Esophagus (tissue), 2 donors: ENCODE measurements around the gene KRT12. TPM values are rescaled to one million over a fixed set of nuclear protein-coding genes. Genes with fewer than 3 reads are reported as not detected.

Source experiments
- H3K27ac ChIP-seq, 2 donors: one replicate each; pipeline ENCODE4 v1.5.1; 2013; ENCODE audit warnings: low read depth in 2 of 2, mild to moderate bottlenecking in 2 of 2, inconsistent platforms in 1 of 2, low read length in 1 of 2, moderate library complexity in 1 of 2
- H3K27me3 ChIP-seq, 2 donors: one replicate each; pipeline ENCODE4 v1.6.1; 2013; ENCODE audit warnings: low read length in 2 of 2, control low read depth in 1 of 2, mild to moderate bottlenecking in 1 of 2; ENCODE audit not compliant: insufficient read depth in 2 of 2, control insufficient read depth in 1 of 2
- H3K36me3 ChIP-seq, 2 donors: one replicate each; pipeline ENCODE4 v1.6.1; 2013; ENCODE audit warnings: low read length in 1 of 2; ENCODE audit not compliant: control insufficient read depth in 2 of 2, insufficient read depth in 2 of 2
- H3K4me1 ChIP-seq, 2 donors: one replicate each; pipeline ENCODE4 v1.6.1; 2013; ENCODE audit warnings: low read length in 1 of 2; ENCODE audit not compliant: control insufficient read depth in 2 of 2, insufficient read depth in 2 of 2
- H3K4me3 ChIP-seq, 2 donors: one replicate each; pipeline ENCODE4 v1.5.1; 2013; ENCODE audit warnings: low read length in 2 of 2, mild to moderate bottlenecking in 2 of 2, low read depth in 1 of 2, moderate library complexity in 1 of 2
- H3K9me3 ChIP-seq, 2 donors: one replicate each; pipeline ENCODE4 v1.6.1; 2013; ENCODE audit warnings: mild to moderate bottlenecking in 2 of 2, low read depth in 1 of 2, low read length in 1 of 2, moderate library complexity in 1 of 2; ENCODE audit not compliant: control insufficient read depth in 2 of 2, insufficient read depth in 1 of 2
- WGBS, 2 donors: extraction: QIAGEN DNeasy Blood & Tissue Kit; methylation state at CpG; one replicate each; pipeline ENCODE4 v1.1.7; 2013; 5-methylcytosine and 5-hydroxymethylcytosine counted together
- polyA plus RNA-seq, 2 donors: library from polyadenylated mRNA; stranded (reverse); fragments of 200-250 nt; gene quantifications; one replicate each; pipeline ENCODE4 v1.2.3, GENCODE V29; 2013
- donor health status: healthy with polysubstance abuse.
- donor health status: Bipolar disorder and iron deficiency.

Gene KRT12
- polyA plus RNA-seq, 2 donors: not detected

DNA sequence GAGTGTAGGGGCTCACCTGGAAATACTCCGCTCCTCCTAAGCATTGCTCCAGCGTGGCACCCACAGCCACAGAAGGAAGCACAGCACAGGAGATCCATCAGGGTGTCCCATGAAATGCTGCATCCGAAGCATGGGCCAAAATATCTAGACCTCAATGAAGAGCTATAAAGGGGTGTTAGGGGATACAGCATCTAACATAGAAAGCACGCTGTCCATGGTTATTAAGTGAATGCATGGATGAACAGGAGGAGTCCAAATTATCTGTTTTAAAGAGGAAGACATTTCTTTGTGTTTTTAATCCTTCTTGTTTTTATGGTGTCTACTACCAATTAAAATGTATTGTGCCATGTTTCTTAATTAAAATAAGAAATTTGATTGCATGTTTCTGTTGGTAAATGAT, 39.6 kb upstream of the KRT12 start:
- Histone ChIP-seq H3K27ac (no peak overlapping the region), H3K4me1 (peaks cover 0 to 7% of the 10 kb centered on the region in 2 donors), H3K9me3 (no peaks in the 10 kb centered on the region), H3K36me3 (no peaks in the 10 kb centered on the region), H3K27me3 (no peaks in the 10 kb centered on the region), H3K4me3 (no peak overlapping the region)
- WGBS, 2 donors: 87 to 91% methylated on average over 4 of the region's 4 CpGs

DNA sequence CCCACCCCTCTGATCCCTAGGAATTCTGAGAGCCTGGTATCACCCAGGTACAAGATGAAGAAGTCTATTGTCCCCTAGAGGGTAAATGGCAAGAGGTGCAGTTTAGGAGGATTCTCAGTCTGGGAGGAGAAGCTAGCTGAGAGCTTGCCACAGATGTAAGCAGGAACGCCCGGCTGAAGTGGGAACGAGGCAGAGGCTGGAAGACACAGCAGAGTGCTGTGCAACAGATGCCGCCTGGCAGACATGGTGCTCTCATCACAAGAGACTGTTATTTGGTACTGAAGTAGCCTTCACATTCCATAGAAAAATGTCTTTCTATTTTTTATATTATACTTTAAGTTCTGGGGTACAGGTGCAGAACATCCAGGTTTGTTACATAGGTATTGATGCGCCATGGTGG, 38.3 kb upstream of the KRT12 start:
- H3K4me3 ChIP-seq: no peak overlapping the region
- peaks cover 0 to 7% of the 10 kb centered on the region in 2 donors for H3K4me1 ChIP-seq
- H3K27me3 ChIP-seq: no peaks in the 10 kb centered on the region
- WGBS, 2 donors: 92% methylated on average over 5 of the region's 5 CpGs
- H3K36me3 ChIP-seq: no peaks in the 10 kb centered on the region
- H3K9me3 ChIP-seq: no peaks in the 10 kb centered on the region
- peak overlapping the region in 1 of 2 donors; percentile 9 for H3K27ac ChIP-seq

DNA sequence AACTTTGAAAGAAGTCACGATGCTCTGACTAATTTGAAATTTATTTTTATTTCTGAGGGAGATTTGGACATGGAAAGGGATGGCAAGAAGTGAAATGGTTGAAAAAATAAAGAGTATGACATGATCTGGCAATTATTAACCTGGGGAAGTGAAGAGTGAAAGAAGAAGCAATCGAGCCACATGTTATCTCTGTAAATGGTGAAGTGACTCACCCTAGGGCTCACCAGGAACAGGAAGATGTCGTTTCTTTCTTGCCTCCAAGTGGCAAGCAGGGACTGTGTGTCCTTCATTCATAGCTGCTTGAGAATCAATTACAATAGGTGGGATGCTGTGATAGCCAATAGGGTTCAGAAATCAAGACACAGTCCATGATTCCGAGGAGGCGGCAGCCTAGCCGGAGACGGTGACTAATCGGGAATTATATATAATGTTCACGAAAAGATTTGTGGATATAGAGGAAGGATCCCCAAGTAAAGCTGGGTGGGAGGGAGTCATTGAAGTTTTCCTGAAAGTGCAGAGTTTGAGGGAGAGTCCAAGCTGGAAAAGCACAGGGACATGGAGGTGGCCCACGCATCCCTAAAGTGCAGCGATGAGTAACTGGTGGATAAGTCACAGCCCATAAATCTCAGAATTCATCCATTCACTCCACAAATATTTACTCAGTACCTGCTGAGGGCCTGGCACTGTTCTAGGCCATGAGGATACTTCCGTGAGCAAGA, 36.3 kb upstream of the KRT12 start:
- Histone ChIP-seq H3K9me3 (no peaks in the 10 kb centered on the region), H3K4me3 (no peak overlapping the region), H3K27ac (peak overlapping the region; percentile 39 to 77), H3K27me3 (no peaks in the 10 kb centered on the region), H3K4me1 (peaks cover 0 to 5% of the 10 kb centered on the region in 2 donors), H3K36me3 (no peaks in the 10 kb centered on the region)
- whole genome bisulfite sequencing, 2 donors: 57 to 63% methylated on average over 12 of the region's 12 CpGs

DNA sequence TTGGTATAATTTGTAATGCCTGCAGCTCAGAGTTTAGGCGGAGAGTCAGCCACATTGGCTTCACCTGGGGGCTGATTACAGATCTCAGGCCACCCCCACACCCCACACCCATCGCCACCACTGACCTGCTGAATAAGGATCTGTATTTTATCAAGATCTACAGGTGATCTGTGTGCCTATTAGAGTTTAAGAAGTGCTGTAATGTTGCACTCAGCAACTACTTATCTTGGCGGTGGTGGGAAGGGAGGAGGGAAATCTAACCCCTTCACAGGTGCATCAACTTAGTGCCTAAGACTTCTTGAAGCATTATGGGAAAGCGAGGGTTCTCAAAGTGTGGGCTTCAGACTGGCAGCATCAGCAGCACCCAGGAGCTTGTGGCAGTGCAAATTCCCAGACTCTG, 35.5 kb upstream of the KRT12 start:
- 75 to 92% methylated on average over 4 of the region's 4 CpGs for WGBS, 2 donors
- H3K27ac ChIP-seq: peak overlapping the region; percentile 61 to 74

DNA sequence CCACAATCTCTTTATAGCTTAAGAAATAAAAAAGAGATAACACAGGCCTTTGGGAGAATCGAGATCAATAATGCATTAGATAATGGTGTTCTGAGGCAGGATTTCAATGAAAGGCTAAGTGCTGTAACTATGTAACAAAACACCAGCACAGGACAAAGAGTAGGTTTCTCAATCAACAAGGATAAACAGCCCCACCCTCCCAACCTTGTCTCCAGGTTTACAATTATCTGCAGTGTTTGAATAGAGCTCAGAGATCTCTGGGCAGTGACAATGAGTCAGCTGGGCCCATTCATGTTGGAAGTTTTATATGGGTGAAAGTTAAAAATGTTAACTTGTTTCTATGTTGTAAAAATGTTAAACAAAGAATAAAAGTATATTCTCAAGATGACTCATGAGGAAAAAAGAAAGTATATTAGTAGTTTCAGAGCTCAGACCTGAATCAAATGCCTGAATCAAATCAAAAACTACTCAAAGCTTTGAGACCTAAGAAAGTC, 35.0 kb upstream of the KRT12 start:
- Histone ChIP-seq H3K4me1 (peaks cover 0 to 5% of the 10 kb centered on the region in 2 donors), H3K27me3 (no peaks in the 10 kb centered on the region), H3K9me3 (no peaks in the 10 kb centered on the region), H3K4me3 (no peak overlapping the region), H3K36me3 (no peaks in the 10 kb centered on the region), H3K27ac (peak overlapping the region; percentile 61 to 74)
- WGBS, 2 donors: 62 to 65% methylated on average over 1 of the region's 1 CpG

More for the DNA sequence above, 35.5 kb upstream of the KRT12 start:
- no peaks in the 10 kb centered on the region for H3K9me3 ChIP-seq
- no peaks in the 10 kb centered on the region for H3K36me3 ChIP-seq
- H3K4me1 ChIP-seq: peaks cover 0 to 5% of the 10 kb centered on the region in 2 donors
- no peaks in the 10 kb centered on the region for H3K27me3 ChIP-seq
- H3K4me3 ChIP-seq: no peak overlapping the region

DNA sequence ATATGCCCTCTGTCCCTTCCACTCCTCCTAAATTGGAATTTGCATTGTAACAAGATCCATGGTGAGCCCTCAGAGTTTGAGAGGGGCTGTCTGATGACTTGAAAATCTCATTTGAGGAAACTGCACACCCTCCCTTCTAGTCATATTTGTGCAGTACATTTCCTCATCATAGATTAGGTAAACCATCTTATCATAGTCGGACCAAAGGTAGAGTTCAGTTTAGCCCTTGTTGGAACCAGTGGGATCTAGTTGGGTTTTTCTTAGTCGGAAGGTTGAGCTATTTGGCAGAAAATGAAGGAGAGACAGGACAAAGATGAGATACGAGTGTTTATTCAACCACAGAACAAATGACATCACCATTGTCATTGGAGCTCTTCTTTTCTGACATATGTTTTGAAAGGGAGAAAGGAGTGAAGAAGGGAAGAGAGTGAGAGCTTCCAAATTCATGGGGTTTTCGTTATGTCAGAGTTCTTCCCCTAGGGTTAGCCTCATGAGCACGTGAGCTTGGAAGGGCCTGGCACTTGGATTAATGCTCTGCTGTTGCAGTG, 33.9 kb upstream of the KRT12 start:
- Histone ChIP-seq H3K27ac (no peak overlapping the region), H3K27me3 (no peaks in the 10 kb centered on the region), H3K9me3 (no peaks in the 10 kb centered on the region), H3K4me1 (peaks cover 0 to 5% of the 10 kb centered on the region in 2 donors), H3K36me3 (no peaks in the 10 kb centered on the region), H3K4me3 (no peak overlapping the region)
- WGBS, 2 donors: 76% methylated on average over 5 of the region's 5 CpGs

DNA sequence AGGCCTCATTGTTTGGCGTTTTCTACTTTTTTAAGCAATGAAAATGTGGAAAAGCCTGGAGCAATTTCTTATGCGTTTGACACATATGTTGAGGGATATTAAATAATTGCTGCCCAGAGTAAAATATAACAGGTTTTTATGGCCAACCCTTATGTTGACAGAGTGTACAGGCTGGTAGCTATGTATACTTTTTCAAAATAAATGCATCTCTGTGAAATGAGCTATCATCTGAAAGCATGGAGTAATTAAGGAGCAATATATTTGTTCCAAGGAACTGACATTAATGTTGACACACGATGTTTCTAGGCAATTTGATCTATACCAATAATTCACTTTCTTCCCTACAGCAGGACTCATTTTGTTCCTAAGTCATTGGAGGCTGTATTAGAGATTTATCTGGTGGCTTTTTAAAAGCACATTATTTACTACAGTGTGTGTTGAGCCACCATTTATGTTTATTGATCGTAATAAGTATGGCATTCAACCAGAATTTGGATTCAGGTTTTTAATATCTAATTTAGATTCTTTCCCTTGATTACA, 30.0 kb upstream of the KRT12 start:
- 72 to 77% methylated on average over 4 of the region's 4 CpGs for WGBS, 2 donors
- no peaks in the 10 kb centered on the region for H3K27me3 ChIP-seq

DNA sequence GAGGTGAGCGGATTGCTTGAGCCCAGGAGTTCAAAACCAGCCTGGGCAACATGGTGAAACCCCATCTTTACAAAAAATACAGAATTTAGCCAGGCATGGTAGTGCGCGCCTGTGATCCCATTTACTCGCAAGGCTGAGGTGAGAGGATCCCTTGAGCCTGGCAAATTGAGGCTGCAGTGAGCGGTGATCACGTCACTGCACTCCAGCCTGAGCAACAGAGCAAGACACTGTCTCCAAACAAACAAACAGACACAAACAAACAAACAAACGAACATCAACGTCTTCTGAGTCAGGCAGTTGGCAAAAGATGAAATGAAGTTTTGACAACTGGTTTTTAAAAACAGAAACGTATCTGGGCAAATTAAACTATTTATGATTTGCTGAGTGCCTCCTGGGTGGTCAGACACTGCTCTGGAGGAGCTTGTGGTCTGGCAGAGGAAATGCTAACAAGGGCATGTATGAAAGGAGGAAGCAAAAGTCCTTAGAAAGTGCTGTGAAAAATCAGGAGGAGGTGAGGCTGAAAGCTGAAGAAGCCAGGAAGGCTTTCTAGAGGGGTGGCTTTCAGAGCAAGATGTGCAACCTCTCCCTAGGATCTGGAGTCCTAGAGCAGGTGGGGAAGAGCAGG, 28.2 kb upstream of the KRT12 start:
- Histone ChIP-seq H3K36me3 (no peaks in the 10 kb centered on the region), H3K9me3 (no peaks in the 10 kb centered on the region), H3K27ac (no peak overlapping the region), H3K27me3 (no peaks in the 10 kb centered on the region), H3K4me1 (no peaks in the 10 kb centered on the region), H3K4me3 (no peak overlapping the region)
- 61 to 66% methylated on average over 9 of the region's 9 CpGs for WGBS, 2 donors

More for the DNA sequence above, 30.0 kb upstream of the KRT12 start:
- no peak overlapping the region for H3K27ac ChIP-seq
- no peaks in the 10 kb centered on the region for H3K36me3 ChIP-seq
- no peaks in the 10 kb centered on the region for H3K9me3 ChIP-seq
- no peaks in the 10 kb centered on the region for H3K4me1 ChIP-seq
- H3K4me3 ChIP-seq: no peak overlapping the region

DNA sequence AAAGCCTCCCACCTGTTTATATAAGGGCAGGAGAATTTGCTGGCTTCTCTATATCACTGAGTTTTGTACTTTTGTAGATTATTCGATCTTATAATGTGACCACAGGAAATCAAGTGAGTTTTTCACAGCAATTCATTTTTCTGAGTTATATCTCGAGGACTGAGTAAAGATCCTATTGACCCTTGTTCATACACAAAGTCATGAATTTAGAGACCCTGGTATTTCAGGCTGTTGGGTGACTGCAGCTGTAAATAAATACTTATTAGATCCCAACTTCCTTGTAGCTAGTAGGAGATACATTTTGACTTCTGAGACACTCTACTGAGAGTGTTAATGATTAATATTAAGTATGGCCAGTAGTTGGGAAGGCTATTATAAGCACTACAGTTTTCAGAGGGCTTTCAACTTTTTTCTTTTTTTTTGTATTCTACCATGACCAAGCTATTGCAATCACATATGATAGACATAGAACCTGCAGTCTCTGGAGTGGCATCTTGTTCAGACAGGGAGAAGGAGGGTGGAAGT, 21.2 kb upstream of the KRT12 start:
- no peak overlapping the region for H3K27ac ChIP-seq
- 63 to 86% methylated on average over 2 of the region's 2 CpGs for WGBS, 2 donors
- H3K4me1 ChIP-seq: no peaks in the 10 kb centered on the region
- H3K4me3 ChIP-seq: no peak overlapping the region
- H3K36me3 ChIP-seq: no peaks in the 10 kb centered on the region
- H3K27me3 ChIP-seq: peaks cover 0 to 4% of the 10 kb centered on the region in 2 donors
- no peaks in the 10 kb centered on the region for H3K9me3 ChIP-seq
